Muscle of leg (tissue), 11 donors: ENCODE results near the gene NEGR1. TPM values are rescaled to one million over a fixed set of nuclear protein-coding genes. Genes with fewer than 3 reads are reported as not detected.

Experiments
- DNase-seq: peaks from one replicate; pipeline ENCODE4 v3.0.0; 2013
- H3K27ac ChIP-seq: one replicate; pipeline ENCODE4 v1.5.1; 2013; ENCODE audit warnings: mild to moderate bottlenecking, low read length, control low read depth
- H3K27me3 ChIP-seq: one replicate; pipeline ENCODE4 v1.6.1; 2013; ENCODE audit warnings: low read length; ENCODE audit not compliant: control insufficient read depth, insufficient read depth
- H3K36me3 ChIP-seq: one replicate; pipeline ENCODE4 v1.6.1; 2013; ENCODE audit warnings: low read length; ENCODE audit not compliant: control insufficient read depth, insufficient read depth
- H3K4me1 ChIP-seq: one replicate; pipeline ENCODE4 v1.6.1; 2013; ENCODE audit warnings: low read length; ENCODE audit not compliant: control insufficient read depth, insufficient read depth
- H3K4me3 ChIP-seq: one replicate; pipeline ENCODE4 v1.5.1; 2013; ENCODE audit warnings: low read length, control low read depth
- H3K9me3 ChIP-seq: replicated peaks from 2 replicates; pipeline ENCODE4 v1.6.1; 2013; ENCODE audit warnings: low read depth, low read length; ENCODE audit not compliant: control insufficient read depth
- WGBS: methylation state at CpG from one replicate; pipeline ENCODE4 v1.1.5; 2013; ENCODE audit warnings: missing lambda C conversion rate; ENCODE audit not compliant: insufficient coverage; 5-methylcytosine and 5-hydroxymethylcytosine counted together
- polyA plus RNA-seq, 8 donors: library from polyadenylated mRNA; unstranded; fragments of 120-200 nt; gene quantifications; one replicate each; pipeline versions ENCODE4 v1.2.1 to v1.2.3, GENCODE V29; 2013; ENCODE audit warnings: inconsistent platforms in 1 of 8, low replicate concordance in 1 of 8; ENCODE audit not compliant: insufficient read length in 8 of 8, insufficient read depth in 1 of 8
- total RNA-seq: library from RNA; stranded (reverse); fragments of 120-200 nt; gene quantifications from one replicate; pipeline ENCODE4 v1.2.4, GENCODE V29; 2013

NEGR1 gene
- total and polyA plus RNA-seq, 9 donors = 15.5 to 24.1 (median 22.1) TPM

DNA sequence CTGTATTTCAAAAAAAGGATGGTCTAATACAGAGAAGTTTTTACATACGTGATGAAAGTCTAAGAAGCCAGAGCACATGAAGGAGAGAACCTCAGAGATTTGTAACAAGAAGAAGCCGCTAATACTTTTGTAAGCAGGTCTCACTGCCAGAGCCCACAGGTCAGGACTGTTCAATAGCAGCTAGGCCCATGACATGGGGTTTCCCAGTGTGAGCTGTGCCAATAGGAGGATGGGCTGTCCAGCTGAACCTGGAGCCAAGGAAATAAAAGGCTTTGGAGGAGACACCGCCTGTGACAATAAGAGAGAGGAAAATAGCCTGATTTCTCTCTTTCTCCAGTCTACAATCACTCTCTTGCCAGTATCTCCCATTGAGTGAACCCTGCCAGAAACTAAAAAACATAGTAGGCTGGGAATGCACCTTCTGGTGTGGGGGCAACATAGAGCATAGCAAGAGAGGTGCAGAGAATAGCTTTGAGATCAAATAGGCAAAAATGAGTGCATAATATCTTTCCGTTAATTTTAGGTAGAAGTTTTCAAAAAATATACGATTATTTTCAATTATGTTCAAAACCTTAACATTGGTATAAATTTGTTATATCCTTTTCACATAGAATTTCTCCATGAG, 360.3 kb downstream of the NEGR1 start:
- Histone ChIP-seq H3K27me3 (no peaks in the 10 kb centered on the region), H3K9me3 (no peaks in the 10 kb centered on the region), H3K4me3 (no peak overlapping the region), H3K4me1 (no peaks in the 10 kb centered on the region), H3K27ac (no peak overlapping the region), H3K36me3 (no peaks in the 10 kb centered on the region)
- WGBS = 100% methylated on average over 1 of the region's 5 CpGs
- DNase-seq = no peak

DNA sequence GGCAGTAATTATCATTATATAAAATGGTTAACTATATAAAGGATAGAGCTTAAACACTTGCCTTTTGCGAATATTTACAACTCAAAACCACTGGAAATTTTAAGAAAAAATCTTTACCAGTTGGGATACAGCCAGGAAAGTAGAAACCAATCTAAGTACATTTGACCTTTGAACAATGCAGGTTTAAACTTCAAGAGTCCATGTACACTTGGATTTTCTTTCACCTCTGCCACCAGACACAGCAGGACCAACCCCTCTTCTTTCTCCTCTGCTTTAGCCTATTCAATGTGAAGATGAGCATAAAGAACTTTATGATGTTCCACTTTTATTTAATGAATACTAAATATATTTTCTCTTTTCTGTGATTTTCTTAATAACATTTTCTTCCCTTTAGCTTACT, 361.1 kb downstream of the NEGR1 start:
- H3K27ac ChIP-seq = no peak overlapping the region
- no peaks in the 10 kb centered on the region for H3K9me3 ChIP-seq
- H3K27me3 ChIP-seq = no peaks in the 10 kb centered on the region
- no peak overlapping the region for H3K4me3 ChIP-seq
- H3K36me3 ChIP-seq = no peaks in the 10 kb centered on the region
- DNase-seq = no peak
- WGBS = no CpG with 5 or more reads among the region's 1 CpG
- H3K4me1 ChIP-seq = no peaks in the 10 kb centered on the region

DNA sequence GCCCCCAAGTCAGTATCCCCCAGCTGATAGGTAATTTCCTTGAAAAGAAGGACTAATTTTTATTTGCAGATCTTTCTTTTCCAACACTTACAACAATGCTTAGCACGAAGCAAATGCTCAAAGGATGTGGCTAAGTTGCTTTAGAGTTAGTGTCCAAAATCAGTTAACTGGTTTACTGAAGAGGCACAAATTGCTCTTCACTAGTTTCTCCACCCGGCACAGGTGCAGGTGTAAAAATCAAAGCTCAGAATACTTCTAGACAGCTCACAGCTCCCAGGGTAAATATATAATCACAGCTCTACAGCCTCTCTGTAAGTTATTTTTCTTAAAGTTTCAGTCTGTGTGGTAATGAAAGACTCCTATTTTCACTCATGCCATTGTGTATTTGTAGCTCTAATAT, 361.8 kb downstream of the NEGR1 start:
- Histone ChIP-seq H3K4me3 (no peak overlapping the region), H3K27ac (no peak overlapping the region), H3K4me1 (no peaks in the 10 kb centered on the region), H3K27me3 (no peaks in the 10 kb centered on the region), H3K9me3 (no peaks in the 10 kb centered on the region), H3K36me3 (no peaks in the 10 kb centered on the region)
- DNase-seq = no peak
- no CpG with 5 or more reads among the region's 2 CpGs for WGBS

DNA sequence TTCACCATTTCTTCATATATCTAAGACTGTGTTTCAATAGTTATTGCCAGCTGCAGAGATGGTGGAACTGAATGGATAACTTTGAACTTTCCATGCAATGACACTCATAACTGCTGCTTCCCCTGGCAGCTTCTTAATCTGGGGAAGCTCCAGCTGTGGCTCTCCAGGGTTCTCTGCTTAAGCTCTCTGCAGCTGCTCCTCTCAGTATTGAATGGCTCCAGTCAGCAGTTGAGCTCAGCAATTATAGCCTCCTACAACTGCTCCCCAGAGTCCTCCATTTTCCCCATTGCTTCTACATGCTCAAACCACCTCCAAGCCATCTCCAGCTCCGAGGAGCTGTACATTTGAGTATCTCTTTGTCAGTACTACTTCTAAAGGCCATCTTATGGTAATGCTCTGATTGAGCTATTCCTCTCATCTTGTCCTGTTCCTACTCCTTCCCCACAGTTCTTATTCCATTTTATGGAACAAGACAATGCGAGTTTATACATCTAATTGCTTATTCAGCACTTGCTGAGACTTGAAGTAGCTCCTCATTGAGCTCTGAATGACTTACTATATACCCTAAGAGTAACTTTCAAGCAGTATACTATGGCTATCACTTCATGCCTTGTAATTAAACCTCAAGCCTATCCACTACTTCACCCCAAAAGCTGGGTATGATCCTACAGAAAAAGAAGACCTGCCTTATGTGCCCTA, 362.4 kb downstream of the NEGR1 start:
- no peaks in the 10 kb centered on the region for H3K9me3 ChIP-seq

DNA sequence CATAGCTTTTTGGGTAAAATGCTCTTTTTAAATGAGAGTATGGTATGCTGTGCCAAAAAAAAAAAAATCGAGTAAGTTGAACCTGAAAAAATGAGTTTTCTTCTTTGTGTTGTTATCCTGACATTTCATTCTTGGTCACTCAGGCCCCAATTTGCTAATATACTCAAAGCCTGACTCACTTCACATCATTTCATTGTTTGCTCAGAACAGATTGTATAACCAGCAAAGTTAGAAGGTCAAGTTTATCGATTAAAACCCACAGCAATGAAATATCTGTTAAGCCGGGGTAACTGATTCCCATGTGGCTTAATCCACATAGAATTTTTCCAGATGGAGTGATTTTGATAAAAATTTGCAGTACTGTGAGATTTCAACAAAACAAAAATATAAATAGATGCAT, 363.7 kb downstream of the NEGR1 start:
- Histone ChIP-seq H3K4me3 (no peak overlapping the region), H3K9me3 (no peaks in the 10 kb centered on the region), H3K27me3 (no peaks in the 10 kb centered on the region), H3K36me3 (no peaks in the 10 kb centered on the region), H3K27ac (no peak overlapping the region), H3K4me1 (no peaks in the 10 kb centered on the region)
- DNase-seq = no peak
- WGBS = no CpG with 5 or more reads among the region's 3 CpGs

More for the DNA sequence above, 362.4 kb downstream of the NEGR1 start:
- H3K27me3 ChIP-seq = no peaks in the 10 kb centered on the region
- DNase-seq = peak; percentile 62
- no peaks in the 10 kb centered on the region for H3K36me3 ChIP-seq
- 70% methylated on average over 2 of the region's 2 CpGs for WGBS
- H3K4me3 ChIP-seq = no peak overlapping the region
- H3K4me1 ChIP-seq = no peaks in the 10 kb centered on the region
- no peak overlapping the region for H3K27ac ChIP-seq

DNA sequence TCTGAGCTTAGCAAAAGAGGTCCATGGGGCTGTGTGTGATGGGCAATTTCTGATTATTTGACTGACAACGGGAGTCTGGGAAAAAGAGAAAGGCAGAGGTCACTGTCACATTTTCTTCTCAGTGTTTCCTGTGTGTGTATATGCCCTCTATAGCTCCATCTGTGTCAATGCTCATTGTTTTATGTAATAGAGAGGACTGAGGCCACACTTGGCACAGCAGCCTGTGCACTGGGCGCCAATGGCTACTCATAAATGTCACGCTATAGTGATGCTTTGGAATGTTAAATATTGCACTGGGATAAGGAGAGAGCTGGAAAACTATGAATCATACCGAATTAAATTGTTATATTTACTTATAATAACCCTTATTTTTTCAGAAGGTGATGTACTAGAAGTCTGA, 365.4 kb downstream of the NEGR1 start:
- WGBS = 67% methylated on average over 1 of the region's 4 CpGs
- H3K36me3 ChIP-seq = no peaks in the 10 kb centered on the region
- no peaks in the 10 kb centered on the region for H3K4me1 ChIP-seq
- no peak for DNase-seq
- H3K9me3 ChIP-seq = no peaks in the 10 kb centered on the region
- no peak overlapping the region for H3K4me3 ChIP-seq
- no peak overlapping the region for H3K27ac ChIP-seq
- H3K27me3 ChIP-seq = no peaks in the 10 kb centered on the region

DNA sequence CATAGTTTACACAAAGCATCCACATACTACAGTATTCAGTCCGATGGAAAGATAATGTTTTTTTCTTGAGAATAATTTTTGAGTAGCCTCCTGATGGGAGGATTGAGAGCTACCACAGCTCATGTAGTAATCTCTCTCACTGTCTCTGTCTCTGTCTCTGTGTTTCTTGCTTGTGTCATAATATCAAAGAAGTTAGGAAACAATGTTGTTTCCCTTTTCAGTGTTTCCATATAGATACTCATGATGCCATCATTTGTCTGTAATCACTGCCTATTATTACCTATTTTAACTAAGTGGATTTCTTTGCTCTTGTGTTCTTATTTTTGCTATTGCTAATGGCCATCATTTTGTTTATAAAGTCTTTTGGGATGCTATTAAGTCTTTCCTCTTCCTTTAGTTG, 367.7 kb downstream of the NEGR1 start:
- WGBS = no CpG with 5 or more reads among the region's 1 CpG
- Histone ChIP-seq H3K4me3 (no peak overlapping the region), H3K9me3 (no peaks in the 10 kb centered on the region), H3K27me3 (no peaks in the 10 kb centered on the region), H3K36me3 (no peaks in the 10 kb centered on the region), H3K4me1 (no peaks in the 10 kb centered on the region), H3K27ac (no peak overlapping the region)
- no peak for DNase-seq

DNA sequence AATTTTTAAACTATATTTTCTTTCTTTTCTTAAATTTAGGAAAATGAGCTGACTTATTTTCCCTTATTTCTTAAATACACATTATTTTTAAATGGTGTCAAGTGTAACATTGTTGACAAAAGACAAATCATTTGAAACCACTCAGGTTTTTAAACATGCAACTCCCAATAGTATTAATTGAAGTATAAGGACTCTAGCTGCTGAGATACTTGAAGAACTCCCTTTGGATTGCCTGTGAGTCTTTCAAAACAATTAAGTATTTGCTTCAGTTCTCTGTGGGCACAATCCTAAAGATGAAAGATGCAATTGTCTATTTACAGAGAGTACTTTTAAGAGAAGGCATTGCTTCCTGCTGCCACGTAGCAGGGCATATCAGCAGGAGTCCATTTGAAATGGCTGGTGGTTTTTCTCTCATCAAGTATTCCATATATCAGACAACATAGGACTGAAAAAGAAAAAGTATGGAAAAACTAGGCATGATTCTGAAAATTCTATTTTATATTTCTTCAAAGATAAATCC, 373.4 kb downstream of the NEGR1 start:
- H3K27me3 ChIP-seq = no peaks in the 10 kb centered on the region
- no peak overlapping the region for H3K27ac ChIP-seq
- no peak for DNase-seq
- no peaks in the 10 kb centered on the region for H3K9me3 ChIP-seq
- H3K4me1 ChIP-seq = no peaks in the 10 kb centered on the region
- no CpG with 5 or more reads among the region's 1 CpG for WGBS
- no peak overlapping the region for H3K4me3 ChIP-seq
- H3K36me3 ChIP-seq = no peaks in the 10 kb centered on the region

DNA sequence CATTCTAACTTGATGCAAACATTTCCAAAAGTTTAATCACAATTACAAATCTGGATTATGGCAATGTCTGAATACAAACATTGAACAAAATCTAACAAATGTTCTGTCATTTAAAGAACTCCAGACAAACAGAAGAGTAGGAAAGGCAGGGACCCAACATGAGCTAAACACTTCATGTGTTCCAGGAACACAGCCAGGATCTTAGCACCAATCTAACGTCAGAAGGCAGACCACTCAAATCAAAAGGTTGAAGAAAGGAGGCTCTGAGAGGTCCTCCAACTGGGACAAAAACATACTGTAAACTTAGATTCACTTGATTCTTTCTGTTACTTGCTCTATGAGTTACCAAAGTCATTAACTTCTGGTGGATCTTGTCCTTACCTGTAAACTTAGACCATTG, 374.0 kb downstream of the NEGR1 start:
- Histone ChIP-seq H3K36me3 (no peaks in the 10 kb centered on the region), H3K4me3 (no peak overlapping the region), H3K4me1 (no peaks in the 10 kb centered on the region), H3K27ac (no peak overlapping the region), H3K27me3 (no peaks in the 10 kb centered on the region), H3K9me3 (no peaks in the 10 kb centered on the region)
- no CpG with 5 or more reads among the region's 1 CpG for WGBS
- peak; percentile 76 for DNase-seq

DNA sequence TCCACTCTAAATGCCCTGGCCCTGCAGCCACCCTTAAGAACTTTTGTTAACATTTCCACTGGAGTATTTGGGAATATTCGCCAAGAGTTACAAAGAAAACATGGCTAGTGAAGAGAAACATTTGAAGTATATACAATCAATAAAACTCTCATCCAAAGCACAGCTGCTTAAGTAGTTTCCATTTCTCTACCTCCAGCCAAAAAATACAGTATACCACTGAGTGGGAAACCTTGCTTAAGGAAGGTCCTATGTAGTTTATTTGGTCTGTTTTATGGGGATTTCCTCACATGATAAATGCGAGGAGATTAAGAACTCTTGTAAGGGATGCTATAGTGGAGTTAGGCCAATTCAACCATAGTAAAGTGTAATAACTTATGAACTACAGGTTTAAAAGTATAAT, 382.5 kb downstream of the NEGR1 start:
- peak; percentile 72 for DNase-seq
- no peak overlapping the region for H3K4me3 ChIP-seq
- H3K27ac ChIP-seq = no peak overlapping the region
- no peaks in the 10 kb centered on the region for H3K4me1 ChIP-seq
- H3K27me3 ChIP-seq = no peaks in the 10 kb centered on the region
- H3K9me3 ChIP-seq = no peaks in the 10 kb centered on the region
- no peaks in the 10 kb centered on the region for H3K36me3 ChIP-seq
- no CpG with 5 or more reads among the region's 2 CpGs for WGBS
